Glomerular endothelial cell (primary cell): ENCODE data around the gene TGFBI. TPM values are rescaled to one million over a fixed set of nuclear protein-coding genes. Genes with fewer than 3 reads are reported as not detected.

Source experiments
- DNase-seq: peaks from one replicate; pipeline ENCODE4 v3.0.0-alpha.2; 2011; ENCODE audit warnings: low read depth, low spot score; ENCODE audit errors: extremely low read depth
- total RNA-seq: library from RNA; depleted of rRNA; stranded (reverse); fragments of >200 nt; gene quantifications from 2 replicates; pipeline ENCODE4 v1.2.3, GENCODE V29; 2015

TGFBI gene
- total RNA-seq, 1 donor from 2014 or later: 110 TPM

- DNase-seq: no peak
These were observed 33.0 kb downstream of the TGFBI start for GRCh38 chr5:136061630-136062365.

- no peak for DNase-seq
These were observed 33.8 kb downstream of the TGFBI start for GRCh38 chr5:136062366-136063274.

- no peak for DNase-seq
These were observed 35.1 kb downstream of the TGFBI start for GRCh38 chr5:136063778-136064465.

- DNase-seq: no peak
These were observed 35.7 kb downstream of the TGFBI start for GRCh38 chr5:136064510-136064909.

GRCh38 chr5:136065588-136065987 is 36.8 kb downstream of the TGFBI start:
- DNase-seq: no peak

- DNase-seq: no peak
These were observed 38.0 kb downstream of the TGFBI start for GRCh38 chr5:136066661-136067271.

GRCh38 chr5:136067422-136067821 is 38.6 kb downstream of the TGFBI start:
- no peak for DNase-seq

GRCh38 chr5:136070486-136071285 is 41.9 kb downstream of the TGFBI start:
- DNase-seq: no peak

GRCh38 chr5:136073714-136074529 is 45.1 kb downstream of the TGFBI start:
- no peak for DNase-seq

- no peak for DNase-seq
These were observed 46.7 kb downstream of the TGFBI start for GRCh38 chr5:136075466-136075891.

- DNase-seq: no peak
These were observed 47.3 kb downstream of the TGFBI start for GRCh38 chr5:136076067-136076466.

- DNase-seq: no peak
These were observed 48.2 kb downstream of the TGFBI start for GRCh38 chr5:136076881-136077445.

- no peak for DNase-seq
These were observed 50.6 kb downstream of the TGFBI start for GRCh38 chr5:136079195-136079985.

- DNase-seq: no peak
These were observed 51.3 kb downstream of the TGFBI start for GRCh38 chr5:136080113-136080482.

- DNase-seq: no peak
These were observed 51.9 kb downstream of the TGFBI start for GRCh38 chr5:136080483-136081216.

- DNase-seq: no peak
These were observed 52.4 kb downstream of the TGFBI start for GRCh38 chr5:136081217-136081591.

GRCh38 chr5:136082390-136083193 is 53.8 kb downstream of the TGFBI start:
- no peak for DNase-seq
